ENCODE measurements around the gene SMOC2. TPM values are rescaled to one million over a fixed set of nuclear protein-coding genes. Genes with fewer than 3 reads are reported as not detected.

SMOC2 gene
- total RNA-seq, 3 donors from 2014 or later, result 11.4 to 40.4 (median 18.8) TPM

GRCh38 chr6:168711666-168712300, 270.8 kb downstream of the SMOC2 start:
- TF ChIP-seq CTCF (IDR thresholded peaks at IDR 0.05), result no peak
- ATAC-seq (no peak), DNase-seq (no peak)
- Histone ChIP-seq H3K36me3 (ENCODE audit: low read depth) (no peaks in the 10 kb centered on the region), H3K4me3 (no peak overlapping the region), H3K4me1 (ENCODE audit: low read depth) (no peaks in the 10 kb centered on the region), H3K9me3 (no peaks in the 10 kb centered on the region)
- intact Hi-C loops (cut with DNase I, micrococcal nuclease), result no loop called here

GRCh38 chr6:168712993-168713392, 272.0 kb downstream of the SMOC2 start:
- Histone ChIP-seq H3K4me3 (no peak overlapping the region), H3K4me1 (ENCODE audit: low read depth) (no peaks in the 10 kb centered on the region), H3K9me3 (no peaks in the 10 kb centered on the region), H3K36me3 (ENCODE audit: low read depth) (no peaks in the 10 kb centered on the region)
- DNase-seq (no peak), ATAC-seq (no peak)
- intact Hi-C loops (cut with DNase I, micrococcal nuclease), result no loop called here
- TF ChIP-seq CTCF (IDR thresholded peaks at IDR 0.05), result no peak

GRCh38 chr6:168713839-168714238, 272.9 kb downstream of the SMOC2 start:
- intact Hi-C loops (cut with DNase I, micrococcal nuclease), result no loop called here
- H3K4me1 ChIP-seq (ENCODE audit: low read depth), result no peaks in the 10 kb centered on the region
- ATAC-seq, result peak; percentile 98
- peak; percentile 40 for TF ChIP-seq CTCF (IDR thresholded peaks at IDR 0.05)
- no peaks in the 10 kb centered on the region for H3K9me3 ChIP-seq
- H3K4me3 ChIP-seq, result no peak overlapping the region
- peak; percentile 73 to 84 (median 82) for DNase-seq
- no peaks in the 10 kb centered on the region for H3K36me3 ChIP-seq (ENCODE audit: low read depth)

GRCh38 chr6:168714547-168715260, 273.7 kb downstream of the SMOC2 start:
- intact Hi-C loops (cut with DNase I, micrococcal nuclease), result no loop called here

More at GRCh38 chr6:168714547-168715260, 273.7 kb downstream of the SMOC2 start:
- Histone ChIP-seq H3K4me3 (no peak overlapping the region), H3K4me1 (ENCODE audit: low read depth) (no peaks in the 10 kb centered on the region), H3K9me3 (no peaks in the 10 kb centered on the region), H3K36me3 (ENCODE audit: low read depth) (no peaks in the 10 kb centered on the region)
- no peak for TF ChIP-seq CTCF (IDR thresholded peaks at IDR 0.05)
- DNase-seq, result no peak
- no peak for ATAC-seq

Measured in mucosa of descending colon (tissue), 3 donors.